Fibroblast of villous mesenchyme (primary cell): Measurements from ENCODE around the gene HSF2BP. TPM values are rescaled to one million over a fixed set of nuclear protein-coding genes. Genes with fewer than 3 reads are reported as not detected.

Experiments
- DNase-seq: peaks from one replicate; pipeline ENCODE4 v3.0.0-alpha.2; 2010; ENCODE audit warnings: low read depth
- H3K4me3 ChIP-seq: 2 replicates; pipeline ENCODE4 v1.5.1; 2011; ENCODE audit warnings: low read depth, mild to moderate bottlenecking, low read length
- total RNA-seq: library from RNA; depleted of rRNA; stranded (reverse); fragments of >200 nt; gene quantifications from 2 replicates; pipeline ENCODE4 v1.2.3, GENCODE V29; 2012
- TF ChIP-seq, protein P1 (sequence below): IDR thresholded peaks from 2 replicates; pipeline ENCODE4 v1.5.1; 2012; ENCODE audit warnings: low read depth, mild to moderate bottlenecking, low read length; ENCODE audit not compliant: insufficient read depth

HSF2BP gene
- total RNA-seq, 1 donor, result 2.6 TPM

DNA sequence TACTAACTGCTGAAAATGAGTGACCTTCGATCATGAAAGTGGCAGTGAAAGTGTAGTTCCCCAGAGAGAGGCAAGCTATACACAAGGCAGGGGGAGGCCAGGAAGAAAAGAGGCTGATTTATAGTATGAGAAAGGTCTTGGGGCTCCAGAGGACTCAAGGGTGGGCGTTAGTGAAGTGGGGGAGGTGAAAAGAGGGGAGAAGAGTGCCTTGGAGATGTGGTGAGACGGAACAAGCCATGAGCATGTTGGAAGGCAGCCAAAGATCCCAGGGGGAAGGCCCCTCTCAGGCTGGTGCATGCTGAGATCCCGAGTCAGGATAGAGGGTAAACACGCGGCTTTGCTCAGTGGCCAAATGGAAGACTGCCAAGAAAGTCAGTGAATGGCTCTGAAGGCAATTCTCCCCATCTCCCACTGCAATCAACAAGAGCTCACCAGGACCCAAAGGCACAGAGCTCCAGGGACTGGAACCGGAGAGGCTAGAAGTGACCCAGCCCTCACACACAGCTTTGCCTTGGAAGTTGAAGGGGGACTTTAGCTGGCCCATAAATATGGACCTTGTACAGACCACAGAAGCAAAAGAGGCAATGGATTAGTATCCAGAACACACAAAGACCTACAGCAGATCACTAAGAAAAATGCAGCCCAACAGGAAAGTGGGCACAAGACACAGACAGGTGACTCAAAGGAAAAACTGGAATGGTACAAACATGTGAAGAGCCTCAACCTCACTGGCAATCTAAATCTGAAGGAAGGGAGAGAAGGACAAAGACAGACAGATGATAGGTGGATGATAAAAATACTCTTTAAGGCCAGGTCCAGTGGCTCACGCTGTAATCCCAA lies 49.6 kb downstream of the HSF2BP start:
- peak; percentile 93 for DNase-seq
- TF ChIP-seq, protein P1, sequence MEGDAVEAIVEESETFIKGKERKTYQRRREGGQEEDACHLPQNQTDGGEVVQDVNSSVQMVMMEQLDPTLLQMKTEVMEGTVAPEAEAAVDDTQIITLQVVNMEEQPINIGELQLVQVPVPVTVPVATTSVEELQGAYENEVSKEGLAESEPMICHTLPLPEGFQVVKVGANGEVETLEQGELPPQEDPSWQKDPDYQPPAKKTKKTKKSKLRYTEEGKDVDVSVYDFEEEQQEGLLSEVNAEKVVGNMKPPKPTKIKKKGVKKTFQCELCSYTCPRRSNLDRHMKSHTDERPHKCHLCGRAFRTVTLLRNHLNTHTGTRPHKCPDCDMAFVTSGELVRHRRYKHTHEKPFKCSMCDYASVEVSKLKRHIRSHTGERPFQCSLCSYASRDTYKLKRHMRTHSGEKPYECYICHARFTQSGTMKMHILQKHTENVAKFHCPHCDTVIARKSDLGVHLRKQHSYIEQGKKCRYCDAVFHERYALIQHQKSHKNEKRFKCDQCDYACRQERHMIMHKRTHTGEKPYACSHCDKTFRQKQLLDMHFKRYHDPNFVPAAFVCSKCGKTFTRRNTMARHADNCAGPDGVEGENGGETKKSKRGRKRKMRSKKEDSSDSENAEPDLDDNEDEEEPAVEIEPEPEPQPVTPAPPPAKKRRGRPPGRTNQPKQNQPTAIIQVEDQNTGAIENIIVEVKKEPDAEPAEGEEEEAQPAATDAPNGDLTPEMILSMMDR, result no peak

DNA sequence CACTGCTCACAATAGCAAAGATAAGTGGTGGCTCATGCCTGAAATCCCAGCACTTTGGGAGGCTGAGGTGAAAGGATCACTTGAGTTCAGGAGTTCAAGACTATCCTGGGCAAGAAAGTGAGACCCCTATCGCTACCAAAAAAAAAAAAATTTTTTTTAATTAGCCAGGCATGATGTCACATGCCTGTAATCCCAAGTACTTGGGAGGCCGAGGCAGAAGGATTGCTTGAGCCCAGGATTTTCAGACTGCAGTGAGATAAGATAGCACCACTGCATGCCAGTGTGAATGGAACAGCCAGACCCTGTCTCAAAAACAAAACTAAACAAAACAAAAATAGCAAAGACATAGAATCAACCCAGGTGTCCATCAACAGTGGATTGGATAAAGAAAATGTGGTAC lies 50.6 kb downstream of the HSF2BP start:
- DNase-seq, result peak; percentile 45
- H3K4me3 ChIP-seq, result no peak overlapping the region
- TF ChIP-seq, protein P1, result no peak

More for the DNA sequence above, 49.6 kb downstream of the HSF2BP start:
- H3K4me3 ChIP-seq, result no peak overlapping the region

DNA sequence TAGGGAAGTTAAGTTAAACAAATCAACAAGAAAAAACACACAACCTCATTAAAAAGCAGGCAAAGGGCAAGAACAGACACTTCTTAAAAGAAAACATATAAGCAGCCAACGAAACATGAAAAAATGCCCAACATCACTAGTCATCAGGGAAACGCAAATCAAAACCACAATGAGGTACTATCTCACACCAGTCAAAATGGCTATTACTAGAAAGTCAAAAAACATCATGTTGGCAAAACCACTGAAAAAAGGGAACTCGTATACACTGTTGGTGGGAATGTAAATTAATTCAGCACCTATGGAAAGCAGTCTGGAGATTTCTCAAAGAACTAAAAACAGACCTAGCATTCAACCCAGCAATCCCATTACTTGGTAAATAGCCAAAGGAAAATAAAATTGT lies 51.1 kb downstream of the HSF2BP start:
- peak; percentile 92 for DNase-seq
- TF ChIP-seq, protein P1, result no peak
- H3K4me3 ChIP-seq, result no peak overlapping the region

DNA sequence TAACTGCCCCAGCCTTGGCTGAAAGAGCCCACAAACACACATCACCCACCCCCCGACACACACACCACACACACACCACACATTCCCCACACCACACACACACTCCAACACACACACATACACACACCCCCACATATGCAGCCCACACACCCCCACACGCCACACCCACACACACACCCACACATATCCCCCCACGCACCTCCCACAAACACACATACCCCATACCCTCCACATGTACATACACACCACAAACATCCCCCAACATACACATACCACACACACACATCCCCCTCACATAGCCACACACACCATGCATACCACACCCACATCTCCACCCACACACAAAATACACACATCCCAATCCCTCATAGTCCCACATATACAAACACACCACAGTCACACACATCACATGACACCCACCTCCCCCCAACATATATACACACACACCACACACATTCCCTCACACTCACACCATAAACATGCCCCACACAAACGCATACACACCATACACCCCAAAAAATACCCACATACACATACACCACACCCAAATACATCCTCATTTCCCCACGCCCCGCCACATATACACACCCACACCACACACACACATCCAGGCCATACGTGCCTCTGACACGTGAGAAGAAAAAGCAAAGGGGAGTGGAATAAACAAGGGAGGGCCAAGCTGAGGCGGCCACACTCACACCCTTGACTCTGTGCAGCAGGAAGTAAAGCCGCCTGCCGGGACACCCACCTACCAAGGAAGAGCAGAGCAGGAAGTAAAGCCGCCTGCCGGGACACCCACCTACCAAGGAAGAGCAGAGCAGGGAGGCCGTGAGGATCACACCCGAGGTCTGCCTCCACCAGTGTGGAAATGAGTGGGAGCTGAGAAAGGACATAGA lies 53.7 kb downstream of the HSF2BP start:
- no peak overlapping the region for H3K4me3 ChIP-seq
- TF ChIP-seq, protein P1, result no peak
- no peak for DNase-seq

DNA sequence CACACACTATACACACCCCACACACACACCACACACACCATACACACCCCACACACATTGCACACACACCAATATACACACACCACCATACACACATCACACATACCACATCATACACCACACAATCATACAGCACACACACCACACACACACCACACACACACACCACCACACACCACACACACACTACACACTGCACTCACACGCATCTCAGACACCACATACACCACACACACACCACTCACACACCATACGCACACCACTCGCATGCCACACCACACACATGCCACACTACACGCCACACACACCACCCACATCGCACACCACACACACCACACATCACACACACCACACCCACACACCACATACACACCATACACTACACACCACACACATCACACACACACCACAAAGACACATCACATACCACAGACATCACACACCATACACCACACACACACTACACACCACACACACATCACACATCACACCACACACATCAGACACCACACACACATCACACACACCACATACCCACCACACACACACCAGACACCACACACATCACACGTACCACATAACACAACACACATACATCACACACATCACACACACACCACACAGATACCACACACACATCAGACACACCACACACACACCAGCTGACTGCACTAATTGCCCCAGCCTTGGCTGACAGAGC lies 54.6 kb downstream of the HSF2BP start:
- no peak for DNase-seq
- TF ChIP-seq, protein P1, result no peak
- no peak overlapping the region for H3K4me3 ChIP-seq
